Measurements from ENCODE around the gene TRIM72. TPM values are rescaled to one million over a fixed set of nuclear protein-coding genes. Genes with fewer than 3 reads are reported as not detected.
"Not testable (repeated sequence)": the region's sequence is repeated elsewhere in the genome, so short reads cannot be mapped to it uniquely, and the experiment has no call there.

Gene TRIM72
- total RNA-seq, 1 experiment from 2014 or later = 0.09 TPM

GRCh38 chr16:31268891-31269290, 55.0 kb downstream of the TRIM72 start:
- no TSS peak for BruUV-seq (replicated peaks)
- ChIA-PET CTCF (no interaction called here), POLR2A (ENCODE audit: unreplicated experiment) (no interaction called here)
- Histone ChIP-seq H2AFZ (no peak overlapping the region), H3K4me2 (no peak overlapping the region), H3F3A (ENCODE audit: insufficient read depth, low read depth) (peaks cover 5% of the 10 kb centered on the region; the same call in 1 of the 2 replicates), H3K36me3 (ENCODE audit: low read depth) (no peaks in the 10 kb centered on the region), H3K27ac (no peak overlapping the region), H3K27me3 (ENCODE audit: insufficient read depth, low read depth) (no peaks in the 10 kb centered on the region), H3K9me2 (ENCODE audit: insufficient read depth) (no peaks in the 10 kb centered on the region), H3K79me2 (ENCODE audit: low read depth) (no peaks in the 10 kb centered on the region), H3K4me1 (replicated peaks; ENCODE audit: insufficient read depth) (peaks cover 20% of the 10 kb centered on the region), H3K9me3 (ENCODE audit: insufficient read depth, low read depth) (no peaks in the 10 kb centered on the region), H3K4me3 (no peak overlapping the region), H4K20me1 (ENCODE audit: insufficient read depth) (no peaks in the 10 kb centered on the region)
- TF ChIP-seq EZH2 (IDR thresholded peaks at IDR 0.05; ENCODE audit: low read depth) (no peak), CTCF (conservative IDR thresholded peaks at IDR 0.05) (no peak)
- no peak for DNase-seq
- intact Hi-C loops (cut with micrococcal nuclease; ENCODE audit: unreplicated experiment) = loop anchor here (5.0 kb wide), 1 partner anchor 113 kb away; no protein-coding TSS in a partner anchor

- H2AFZ ChIP-seq = no peak overlapping the region
- intact Hi-C loops (cut with micrococcal nuclease; ENCODE audit: unreplicated experiment) = loop anchor here (5.0 kb wide), 1 partner anchor 113 kb away; no protein-coding TSS in a partner anchor
- no TSS peak for BruUV-seq (replicated peaks)
Measured at GRCh38 chr16:31269541-31269940, 55.6 kb downstream of the TRIM72 start.

GRCh38 chr16:31269973-31270372, 56.1 kb downstream of the TRIM72 start:
- H2AFZ ChIP-seq; H3K4me2 ChIP-seq; DNase-seq; H3K36me3 ChIP-seq (ENCODE audit: low read depth); H3K9me2 ChIP-seq (ENCODE audit: insufficient read depth); H3K27ac ChIP-seq; H3K79me2 ChIP-seq (ENCODE audit: low read depth); H3K9me3 ChIP-seq (ENCODE audit: insufficient read depth, low read depth); BruUV-seq (replicated peaks); H3K27me3 ChIP-seq (ENCODE audit: insufficient read depth, low read depth); CTCF ChIA-PET; H4K20me1 ChIP-seq (ENCODE audit: insufficient read depth); H3F3A ChIP-seq (ENCODE audit: insufficient read depth, low read depth); H3K4me3 ChIP-seq: not testable (repeated sequence)
- H3K4me1 ChIP-seq (replicated peaks; ENCODE audit: insufficient read depth) = peaks cover 15% of the 10 kb centered on the region
- intact Hi-C loops (cut with micrococcal nuclease; ENCODE audit: unreplicated experiment) = loop anchor here (5.0 kb wide), 1 partner anchor 112 kb away; no protein-coding TSS in a partner anchor
- POLR2A ChIA-PET (ENCODE audit: unreplicated experiment) = interaction anchor here (0.6 kb wide), 1 partner anchor 70 kb away, joined by 6 read pairs; no protein-coding TSS in a partner anchor

More at GRCh38 chr16:31269541-31269940, 55.6 kb downstream of the TRIM72 start:
- H3K27ac ChIP-seq = no peak overlapping the region
- no peak overlapping the region for H3K4me3 ChIP-seq
- peaks cover 19% of the 10 kb centered on the region for H3K4me1 ChIP-seq (replicated peaks; ENCODE audit: insufficient read depth)
- H3K79me2 ChIP-seq (ENCODE audit: low read depth) = no peaks in the 10 kb centered on the region
- no peaks in the 10 kb centered on the region for H3K9me2 ChIP-seq (ENCODE audit: insufficient read depth)
- no peaks in the 10 kb centered on the region for H4K20me1 ChIP-seq (ENCODE audit: insufficient read depth)
- peaks cover 5% of the 10 kb centered on the region; the same call in 1 of the 2 replicates for H3F3A ChIP-seq (ENCODE audit: insufficient read depth, low read depth)
- TF ChIP-seq CTCF (conservative IDR thresholded peaks at IDR 0.05) (no peak), EZH2 (IDR thresholded peaks at IDR 0.05; ENCODE audit: low read depth) (no peak)
- no peak overlapping the region for H3K4me2 ChIP-seq
- DNase-seq = no peak
- H3K27me3 ChIP-seq (ENCODE audit: insufficient read depth, low read depth) = no peaks in the 10 kb centered on the region
- no peaks in the 10 kb centered on the region for H3K36me3 ChIP-seq (ENCODE audit: low read depth)
- POLR2A ChIA-PET (ENCODE audit: unreplicated experiment) = interaction anchor here (0.6 kb wide), 1 partner anchor 70 kb away, joined by 6 read pairs; no protein-coding TSS in a partner anchor
- CTCF ChIA-PET = no interaction called here
- no peaks in the 10 kb centered on the region for H3K9me3 ChIP-seq (ENCODE audit: insufficient read depth, low read depth)

GRCh38 chr16:31270795-31271194, 56.9 kb downstream of the TRIM72 start:
- H3K27ac ChIP-seq = no peak overlapping the region
- CTCF ChIA-PET = no interaction called here
- POLR2A ChIA-PET (ENCODE audit: unreplicated experiment) = no interaction called here
- TF ChIP-seq CTCF (conservative IDR thresholded peaks at IDR 0.05) (no peak), EZH2 (IDR thresholded peaks at IDR 0.05; ENCODE audit: low read depth) (no peak)
- no TSS peak for BruUV-seq (replicated peaks)
- no peaks in the 10 kb centered on the region for H3K9me3 ChIP-seq (ENCODE audit: insufficient read depth, low read depth)
- no peaks in the 10 kb centered on the region for H3K36me3 ChIP-seq (ENCODE audit: low read depth)
- no peak overlapping the region for H2AFZ ChIP-seq
- H3K27me3 ChIP-seq (ENCODE audit: insufficient read depth, low read depth) = no peaks in the 10 kb centered on the region
- no peaks in the 10 kb centered on the region for H3K9me2 ChIP-seq (ENCODE audit: insufficient read depth)
- H3K4me2 ChIP-seq = no peak overlapping the region
- no peaks in the 10 kb centered on the region for H4K20me1 ChIP-seq (ENCODE audit: insufficient read depth)
- H3F3A ChIP-seq (ENCODE audit: insufficient read depth, low read depth) = peaks cover 5% of the 10 kb centered on the region; the same call in 1 of the 2 replicates
- peaks cover 8% of the 10 kb centered on the region for H3K4me1 ChIP-seq (replicated peaks; ENCODE audit: insufficient read depth)
- no peak overlapping the region for H3K4me3 ChIP-seq
- intact Hi-C loops (cut with micrococcal nuclease; ENCODE audit: unreplicated experiment) = no loop called here
- H3K79me2 ChIP-seq (ENCODE audit: low read depth) = no peaks in the 10 kb centered on the region
- DNase-seq = no peak
